Liver (tissue), 9 donors: ENCODE results near the gene KDM4C. TPM values are rescaled to one million over a fixed set of nuclear protein-coding genes. Genes with fewer than 3 reads are reported as not detected.

Source experiments
- DNase-seq: peaks from one replicate; pipeline ENCODE4 v3.0.0-alpha.2; 2017; ENCODE audit warnings: low spot score
- H3K27ac ChIP-seq, 2 donors: one replicate each; pipeline ENCODE4 v1.7.0; 2013; ENCODE audit warnings: inconsistent platforms in 2 of 2, low read length in 2 of 2, control low read depth in 1 of 2, low read depth in 1 of 2, mild to moderate bottlenecking in 1 of 2
- H3K27me3 ChIP-seq, 4 donors: one replicate each; pipeline versions ENCODE4 v1.6.1 to v1.7.0; 2013; ENCODE audit warnings: low read length in 3 of 4, inconsistent platforms in 1 of 4, mild to moderate bottlenecking in 1 of 4, moderate library complexity in 1 of 4; ENCODE audit not compliant: control insufficient read depth in 4 of 4, insufficient read depth in 4 of 4
- H3K36me3 ChIP-seq, 4 donors: one replicate each; pipeline versions ENCODE4 v1.6.1 to v1.7.0; 2013; ENCODE audit warnings: low read length in 3 of 4, mild to moderate bottlenecking in 3 of 4, low read depth in 1 of 4, moderate library complexity in 1 of 4; ENCODE audit not compliant: control insufficient read depth in 4 of 4, insufficient read depth in 3 of 4
- H3K4me1 ChIP-seq, 4 donors: one replicate each; pipeline versions ENCODE4 v1.6.1 to v1.7.0; 2013; ENCODE audit warnings: low read length in 3 of 4, mild to moderate bottlenecking in 3 of 4, moderate library complexity in 1 of 4; ENCODE audit not compliant: control insufficient read depth in 4 of 4, insufficient read depth in 4 of 4
- H3K4me3 ChIP-seq, 3 donors: one replicate each; pipeline versions ENCODE4 v1.6.1 to v1.7.0; 2013; ENCODE audit warnings: low read length in 3 of 3, control low read depth in 1 of 3, low read depth in 1 of 3, mild to moderate bottlenecking in 1 of 3
- H3K9ac ChIP-seq, 2 donors: one replicate each; pipeline ENCODE4 v1.7.0; 2013; ENCODE audit warnings: low read length in 2 of 2, mild to moderate bottlenecking in 2 of 2, moderate library complexity in 2 of 2, control low read depth in 1 of 2, low read depth in 1 of 2
- H3K9me3 ChIP-seq, 4 donors: one replicate each; pipeline versions ENCODE4 v1.6.1 to v1.7.0; 2013; ENCODE audit warnings: low read length in 3 of 4; ENCODE audit not compliant: control insufficient read depth in 4 of 4
- FOXA1 ChIP-seq: IDR thresholded peaks from 2 replicates; pipeline ENCODE4 v1.6.1; 2016; ENCODE audit warnings: antibody characterized with exemption
- FOXA2 ChIP-seq: IDR thresholded peaks from 2 replicates; pipeline ENCODE4 v1.6.1; 2016; ENCODE audit warnings: antibody characterized with exemption
- GABPA ChIP-seq, 2 donors: IDR thresholded peaks in 1 of 2; conservative IDR thresholded peaks in 1 of 2; 2 replicates each; pipeline ENCODE4 v1.6.1; 2016; ENCODE audit warnings: antibody characterized with exemption in 2 of 2, mild to moderate bottlenecking in 1 of 2, moderate library complexity in 1 of 2
- HNF4A ChIP-seq, 2 donors: conservative IDR thresholded peaks; 2 replicates each; pipeline ENCODE4 v1.6.1; 2016; ENCODE audit warnings: antibody characterized with exemption in 2 of 2, mild to moderate bottlenecking in 2 of 2
- HNF4G ChIP-seq: IDR thresholded peaks from 2 replicates; pipeline ENCODE4 v1.6.1; 2016; ENCODE audit warnings: antibody characterized with exemption
- JUND ChIP-seq, 2 donors: IDR thresholded peaks; 2 replicates each; pipeline ENCODE4 v1.6.1; 2016; ENCODE audit warnings: antibody characterized with exemption in 2 of 2
- NR2F2 ChIP-seq: IDR thresholded peaks from 2 replicates; pipeline ENCODE4 v1.6.1; 2016; ENCODE audit warnings: antibody characterized with exemption
- RAD21 ChIP-seq, 2 donors: IDR thresholded peaks; 2 replicates each; pipeline ENCODE4 v1.6.1; 2016; ENCODE audit warnings: antibody characterized with exemption in 2 of 2, mild to moderate bottlenecking in 2 of 2
- RXRA ChIP-seq, 2 donors: IDR thresholded peaks; 2 replicates each; pipeline ENCODE4 v1.6.1; 2017 to 2018; ENCODE audit warnings: antibody characterized with exemption in 2 of 2, mild to moderate bottlenecking in 1 of 2
- SP1 ChIP-seq: IDR thresholded peaks from 2 replicates; pipeline ENCODE4 v1.6.1; 2018; ENCODE audit warnings: antibody characterized with exemption, mild to moderate bottlenecking
- TAF1 ChIP-seq: conservative IDR thresholded peaks from 2 replicates; pipeline ENCODE4 v1.6.1; 2016; ENCODE audit warnings: antibody characterized with exemption, mild to moderate bottlenecking
- WGBS: extraction: QIAGEN DNeasy Blood & Tissue Kit; methylation state at CpG from one replicate; pipeline ENCODE4 v1.1.7; 2013; 5-methylcytosine and 5-hydroxymethylcytosine counted together
- polyA plus RNA-seq, 2 donors: library from polyadenylated mRNA; stranded (reverse) in 1 of 2; unstranded in 1 of 2; fragments of 200-250 nt in 1 of 2; fragments of >200 nt in 1 of 2; fragmentation: Nextera tagmentation in 1 of 2; extraction: Ambion mirVana in 1 of 2; gene quantifications; one replicate each; pipeline versions ENCODE4 v1.2.1 to v1.2.3, GENCODE V29; 2013 to 2015
- total RNA-seq, 2 donors: library from RNA; depleted of rRNA; stranded (reverse); fragments of >200 nt; gene quantifications; one replicate each; pipeline ENCODE4 v1.2.3, GENCODE V29; 2014
- TF ChIP-seq, protein P1 (sequence below): fragments of 150-350 bp; IDR thresholded peaks from 2 replicates; pipeline ENCODE4 v1.5.1; 2017; ENCODE audit warnings: improper control_type of control experiment, low read depth, low read length; ENCODE audit not compliant: missing input control
- TF ChIP-seq, protein P2 (sequence below): IDR thresholded peaks from 2 replicates; pipeline ENCODE4 v1.6.1; 2016; ENCODE audit warnings: antibody characterized with exemption
- TF ChIP-seq, protein P3 (sequence below): IDR thresholded peaks from 2 replicates; pipeline ENCODE4 v1.6.1; 2016; ENCODE audit warnings: antibody characterized with exemption
- TF ChIP-seq, protein P4 (sequence below): IDR thresholded peaks from 2 replicates; pipeline ENCODE4 v1.6.1; 2016; ENCODE audit warnings: antibody characterized with exemption, mild to moderate bottlenecking
- TF ChIP-seq, protein P5 (sequence below): IDR thresholded peaks from 2 replicates; pipeline ENCODE4 v1.6.1; 2016; ENCODE audit warnings: antibody characterized with exemption
- donor health status: healthy.
- donor health status: healthy.
- donor health status: healthy.
- donor health status: healthy.
- donor health status: healthy.

KDM4C gene
- total and polyA plus RNA-seq, 4 donors: 4.3 to 40.2 (median 24.0) TPM

DNA sequence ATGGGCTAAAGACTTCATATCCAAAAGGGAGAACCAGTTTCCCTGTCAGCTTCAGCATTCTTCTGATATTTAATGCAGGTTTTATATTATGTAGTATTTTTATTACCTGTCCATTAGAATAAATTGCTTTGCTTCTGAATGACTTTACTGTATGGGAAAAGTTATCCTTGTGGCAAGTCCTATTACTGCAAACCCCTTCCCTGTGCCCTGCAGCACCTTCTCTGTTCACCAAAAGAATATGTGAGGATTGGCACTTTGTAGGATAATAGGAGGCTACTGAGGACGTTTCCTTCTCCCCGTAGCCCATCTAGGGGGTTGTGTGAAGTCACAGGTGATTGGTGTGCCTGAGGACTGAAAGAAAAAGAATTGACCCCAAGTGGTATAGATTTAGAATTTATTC, 296.1 kb downstream of the KDM4C start:
- TF ChIP-seq RAD21 (IDR thresholded peaks at IDR 0.05) (no peak), HNF4A (conservative IDR thresholded peaks at IDR 0.05) (no peak), NR2F2 (no peak), FOXA2 (no peak)
- TF ChIP-seq, protein P1, sequence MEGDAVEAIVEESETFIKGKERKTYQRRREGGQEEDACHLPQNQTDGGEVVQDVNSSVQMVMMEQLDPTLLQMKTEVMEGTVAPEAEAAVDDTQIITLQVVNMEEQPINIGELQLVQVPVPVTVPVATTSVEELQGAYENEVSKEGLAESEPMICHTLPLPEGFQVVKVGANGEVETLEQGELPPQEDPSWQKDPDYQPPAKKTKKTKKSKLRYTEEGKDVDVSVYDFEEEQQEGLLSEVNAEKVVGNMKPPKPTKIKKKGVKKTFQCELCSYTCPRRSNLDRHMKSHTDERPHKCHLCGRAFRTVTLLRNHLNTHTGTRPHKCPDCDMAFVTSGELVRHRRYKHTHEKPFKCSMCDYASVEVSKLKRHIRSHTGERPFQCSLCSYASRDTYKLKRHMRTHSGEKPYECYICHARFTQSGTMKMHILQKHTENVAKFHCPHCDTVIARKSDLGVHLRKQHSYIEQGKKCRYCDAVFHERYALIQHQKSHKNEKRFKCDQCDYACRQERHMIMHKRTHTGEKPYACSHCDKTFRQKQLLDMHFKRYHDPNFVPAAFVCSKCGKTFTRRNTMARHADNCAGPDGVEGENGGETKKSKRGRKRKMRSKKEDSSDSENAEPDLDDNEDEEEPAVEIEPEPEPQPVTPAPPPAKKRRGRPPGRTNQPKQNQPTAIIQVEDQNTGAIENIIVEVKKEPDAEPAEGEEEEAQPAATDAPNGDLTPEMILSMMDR: no peak
- TF ChIP-seq, protein P2, sequence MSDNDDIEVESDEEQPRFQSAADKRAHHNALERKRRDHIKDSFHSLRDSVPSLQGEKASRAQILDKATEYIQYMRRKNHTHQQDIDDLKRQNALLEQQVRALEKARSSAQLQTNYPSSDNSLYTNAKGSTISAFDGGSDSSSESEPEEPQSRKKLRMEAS: no peak
- TF ChIP-seq, protein P3, sequence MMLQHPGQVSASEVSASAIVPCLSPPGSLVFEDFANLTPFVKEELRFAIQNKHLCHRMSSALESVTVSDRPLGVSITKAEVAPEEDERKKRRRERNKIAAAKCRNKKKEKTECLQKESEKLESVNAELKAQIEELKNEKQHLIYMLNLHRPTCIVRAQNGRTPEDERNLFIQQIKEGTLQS: no peak
- TF ChIP-seq, protein P4, sequence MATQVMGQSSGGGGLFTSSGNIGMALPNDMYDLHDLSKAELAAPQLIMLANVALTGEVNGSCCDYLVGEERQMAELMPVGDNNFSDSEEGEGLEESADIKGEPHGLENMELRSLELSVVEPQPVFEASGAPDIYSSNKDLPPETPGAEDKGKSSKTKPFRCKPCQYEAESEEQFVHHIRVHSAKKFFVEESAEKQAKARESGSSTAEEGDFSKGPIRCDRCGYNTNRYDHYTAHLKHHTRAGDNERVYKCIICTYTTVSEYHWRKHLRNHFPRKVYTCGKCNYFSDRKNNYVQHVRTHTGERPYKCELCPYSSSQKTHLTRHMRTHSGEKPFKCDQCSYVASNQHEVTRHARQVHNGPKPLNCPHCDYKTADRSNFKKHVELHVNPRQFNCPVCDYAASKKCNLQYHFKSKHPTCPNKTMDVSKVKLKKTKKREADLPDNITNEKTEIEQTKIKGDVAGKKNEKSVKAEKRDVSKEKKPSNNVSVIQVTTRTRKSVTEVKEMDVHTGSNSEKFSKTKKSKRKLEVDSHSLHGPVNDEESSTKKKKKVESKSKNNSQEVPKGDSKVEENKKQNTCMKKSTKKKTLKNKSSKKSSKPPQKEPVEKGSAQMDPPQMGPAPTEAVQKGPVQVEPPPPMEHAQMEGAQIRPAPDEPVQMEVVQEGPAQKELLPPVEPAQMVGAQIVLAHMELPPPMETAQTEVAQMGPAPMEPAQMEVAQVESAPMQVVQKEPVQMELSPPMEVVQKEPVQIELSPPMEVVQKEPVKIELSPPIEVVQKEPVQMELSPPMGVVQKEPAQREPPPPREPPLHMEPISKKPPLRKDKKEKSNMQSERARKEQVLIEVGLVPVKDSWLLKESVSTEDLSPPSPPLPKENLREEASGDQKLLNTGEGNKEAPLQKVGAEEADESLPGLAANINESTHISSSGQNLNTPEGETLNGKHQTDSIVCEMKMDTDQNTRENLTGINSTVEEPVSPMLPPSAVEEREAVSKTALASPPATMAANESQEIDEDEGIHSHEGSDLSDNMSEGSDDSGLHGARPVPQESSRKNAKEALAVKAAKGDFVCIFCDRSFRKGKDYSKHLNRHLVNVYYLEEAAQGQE: no peak
- WGBS: 48% methylated on average over 2 of the region's 2 CpGs

DNA sequence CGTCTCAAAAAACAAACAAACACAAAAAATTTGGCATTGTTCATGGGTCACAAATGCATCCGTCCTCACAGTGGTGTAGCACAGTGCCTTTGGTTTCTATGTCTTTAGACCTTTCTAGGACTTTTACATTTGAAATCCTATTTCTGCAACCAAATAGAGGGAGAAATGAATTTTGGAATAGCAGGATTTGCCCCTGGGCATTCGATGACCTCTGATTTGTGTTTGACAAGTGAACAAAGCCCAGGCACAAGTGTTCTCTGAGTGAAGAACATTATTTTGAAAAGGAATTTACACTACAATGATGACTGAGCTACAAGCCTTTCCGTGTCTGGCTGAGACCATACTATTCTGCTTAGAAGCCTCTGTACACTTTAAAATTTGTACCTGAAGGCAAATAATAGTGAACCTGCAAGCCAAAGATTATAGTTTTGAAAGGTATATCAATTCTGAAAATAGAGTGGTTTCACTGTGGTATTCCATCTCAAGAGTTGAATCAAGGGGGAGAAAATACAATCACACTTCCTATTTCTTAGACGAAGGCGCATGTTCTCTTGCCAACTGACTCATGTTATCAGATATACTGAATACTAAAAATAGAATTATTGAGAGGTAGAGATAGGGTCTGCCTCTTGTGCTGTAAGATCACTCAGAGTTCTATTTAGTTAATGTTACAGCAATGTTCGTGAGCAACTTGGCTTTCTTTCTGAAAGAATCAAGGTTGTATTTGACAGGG, 297.6 kb downstream of the KDM4C start:
- no peak overlapping the region for H3K4me3 ChIP-seq
- 82% methylated on average over 7 of the region's 7 CpGs for WGBS
- no peaks in the 10 kb centered on the region for H3K27me3 ChIP-seq
- H3K9ac ChIP-seq: no peak overlapping the region
- H3K36me3 ChIP-seq: peaks cover 1 to 6% (median 4%) of the 10 kb centered on the region in 4 donors
- no peaks in the 10 kb centered on the region for H3K9me3 ChIP-seq
- DNase-seq: no peak
- H3K4me1 ChIP-seq: no peaks in the 10 kb centered on the region
- no peak overlapping the region for H3K27ac ChIP-seq
- TF ChIP-seq FOXA1 (no peak), TAF1 (no peak), RXRA (IDR thresholded peaks at IDR 0.05) (no peak), RAD21 (IDR thresholded peaks at IDR 0.05) (no peak), HNF4G (no peak), GABPA (IDR thresholded peaks at IDR 0.05 in 1 of 2, conservative IDR thresholded peaks at IDR 0.05 in 1 of 2) (no peak), JUND (IDR thresholded peaks at IDR 0.05) (no peak), SP1 (no peak)
- TF ChIP-seq, protein P5, sequence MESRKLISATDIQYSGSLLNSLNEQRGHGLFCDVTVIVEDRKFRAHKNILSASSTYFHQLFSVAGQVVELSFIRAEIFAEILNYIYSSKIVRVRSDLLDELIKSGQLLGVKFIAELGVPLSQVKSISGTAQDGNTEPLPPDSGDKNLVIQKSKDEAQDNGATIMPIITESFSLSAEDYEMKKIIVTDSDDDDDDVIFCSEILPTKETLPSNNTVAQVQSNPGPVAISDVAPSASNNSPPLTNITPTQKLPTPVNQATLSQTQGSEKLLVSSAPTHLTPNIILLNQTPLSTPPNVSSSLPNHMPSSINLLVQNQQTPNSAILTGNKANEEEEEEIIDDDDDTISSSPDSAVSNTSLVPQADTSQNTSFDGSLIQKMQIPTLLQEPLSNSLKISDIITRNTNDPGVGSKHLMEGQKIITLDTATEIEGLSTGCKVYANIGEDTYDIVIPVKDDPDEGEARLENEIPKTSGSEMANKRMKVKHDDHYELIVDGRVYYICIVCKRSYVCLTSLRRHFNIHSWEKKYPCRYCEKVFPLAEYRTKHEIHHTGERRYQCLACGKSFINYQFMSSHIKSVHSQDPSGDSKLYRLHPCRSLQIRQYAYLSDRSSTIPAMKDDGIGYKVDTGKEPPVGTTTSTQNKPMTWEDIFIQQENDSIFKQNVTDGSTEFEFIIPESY: no peak
- TF ChIP-seq, protein P1: no peak
- TF ChIP-seq, protein P3: no peak
- TF ChIP-seq, protein P2: no peak
- TF ChIP-seq, protein P4: no peak

More for the DNA sequence above, 296.1 kb downstream of the KDM4C start:
- no peaks in the 10 kb centered on the region for H3K9me3 ChIP-seq
- H3K27me3 ChIP-seq: no peaks in the 10 kb centered on the region
- H3K4me3 ChIP-seq: no peak overlapping the region
- H3K9ac ChIP-seq: no peak overlapping the region
- H3K27ac ChIP-seq: no peak overlapping the region
- peaks cover 1 to 8% (median 5%) of the 10 kb centered on the region in 4 donors for H3K36me3 ChIP-seq
- DNase-seq: no peak
- no peaks in the 10 kb centered on the region for H3K4me1 ChIP-seq
